ENCODE results near the gene LCE2C.
"Not testable (repeated sequence)": the region's sequence is repeated elsewhere in the genome, so short reads cannot be mapped to it uniquely, and the experiment has no call there.

DNA sequence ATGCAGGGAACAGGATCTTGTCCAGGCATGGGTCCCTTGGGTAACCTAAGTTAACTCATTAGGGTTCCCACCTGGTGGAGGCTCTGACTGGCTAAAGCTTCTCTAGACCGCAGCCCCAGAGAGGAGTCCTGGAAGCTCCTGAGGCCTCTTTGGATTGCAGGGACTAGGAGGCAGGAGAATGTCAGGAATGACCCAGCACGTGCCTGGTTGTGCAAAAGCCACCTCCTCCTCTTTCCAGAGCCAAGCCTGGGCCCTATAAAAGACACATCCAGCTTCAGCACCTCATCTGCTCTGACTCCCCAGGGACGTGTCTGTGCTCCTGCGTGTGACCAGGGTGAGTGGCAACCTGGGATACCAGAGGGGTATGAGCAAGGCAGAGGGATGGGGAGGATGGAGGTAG lies 10.7 kb downstream of the LCE2C start, which contains the start of gene LCE2B:
- TF ChIP-seq ZNF768, CTCF (tag by site-specific recombination; IDR thresholded peaks at IDR 0.05): not testable (repeated sequence)

All from HEK293 (cell line).